AML-193 (cell line): Measurements from ENCODE around the gene CLDN15.
"Not testable (repeated sequence)": the region's sequence is repeated elsewhere in the genome, so short reads cannot be mapped to it uniquely, and the experiment has no call there.

Source experiments
- DNase-seq, 2 experiments: peaks; one replicate each; lab custom pipeline; 2025; lab: John Stamatoyannopoulos, UW

Gene CLDN15

GRCh38 chr7:101222275-101222830 lies 15.2 kb downstream of the CLDN15 start:
- DNase-seq = no peak

- no peak for DNase-seq
These were observed 17.3 kb downstream of the CLDN15 start for GRCh38 chr7:101220295-101220694.

- no peak for DNase-seq
These were observed 19.1 kb downstream of the CLDN15 start for GRCh38 chr7:101218236-101219125.

GRCh38 chr7:101217388-101218235 lies 20.0 kb downstream of the CLDN15 start, which contains the start of the genes PLOD3 and ZNHIT1:
TSS of gene PLOD3 (minus strand) at chr7:101217581. CDS start at chr7:101217274, 307 bp downstream.
TSS of gene ZNHIT1 (plus strand) at chr7:101218165. CDS start at chr7:101218196, 31 bp downstream.
- DNase-seq = peak; percentile 95 to 96

- DNase-seq = no peak
These were observed 20.7 kb downstream of the CLDN15 start for GRCh38 chr7:101216860-101217387.

GRCh38 chr7:101216001-101216859 lies 21.4 kb downstream of the CLDN15 start:
- peak; percentile 4 to 14 for DNase-seq

GRCh38 chr7:101212014-101212413 lies 25.6 kb downstream of the CLDN15 start:
- no peak for DNase-seq

- no peak for DNase-seq
These were observed 26.1 kb downstream of the CLDN15 start for GRCh38 chr7:101211501-101211900.

- DNase-seq = no peak
These were observed 27.5 kb downstream of the CLDN15 start for GRCh38 chr7:101210143-101210542.

- DNase-seq = no peak
These were observed 28.8 kb downstream of the CLDN15 start for GRCh38 chr7:101208794-101209193.

GRCh38 chr7:101207459-101207858 lies 30.1 kb downstream of the CLDN15 start:
- DNase-seq = no peak

- DNase-seq = no peak
These were observed 30.9 kb downstream of the CLDN15 start for GRCh38 chr7:101206665-101207042.

- DNase-seq = no peak
These were observed 31.5 kb downstream of the CLDN15 start for GRCh38 chr7:101205901-101206664.

- DNase-seq = not testable (repeated sequence)
These were observed 33.6 kb downstream of the CLDN15 start for GRCh38 chr7:101203740-101204738.

- DNase-seq = no peak
These were observed 35.0 kb downstream of the CLDN15 start for GRCh38 chr7:101202603-101202918.

- no peak for DNase-seq
These were observed 35.7 kb downstream of the CLDN15 start for GRCh38 chr7:101201695-101202602.

- no peak for DNase-seq
These were observed 36.6 kb downstream of the CLDN15 start, which contains the start of gene MOGAT3 for GRCh38 chr7:101200862-101201599. TSS of gene MOGAT3 (minus strand) at chr7:101201036. CDS start at chr7:101200854, 182 bp downstream.
